IMR-90 (cell line): ENCODE measurements around the gene CRISPLD2. TPM values are rescaled to one million over a fixed set of nuclear protein-coding genes. Genes with fewer than 3 reads are reported as not detected.
A peak's percentile ranks its signal among the peaks of the same experiment; 100 is the strongest.

Experiments used
- ATAC-seq: fragments of 200-7000 bp; cut with Tn5 transposase; 2 replicates; pipeline ENCODE4 v1.9.1; 2020; ENCODE audit warnings: low read depth, mild to moderate bottlenecking, moderate library complexity
- BruUV-seq: library from RNA; stranded (reverse); fragments of 400-500 nt; replicated peaks from 2 replicates; lab custom pipeline; 2021; lab: Mats Ljungman, UMichigan
- CTCF ChIA-PET: fragments of 300-600 bp; formaldehyde crosslinking; extraction: SDS; loops from one replicate; lab custom pipeline; 2021; ENCODE audit warnings: antibody characterized with exemption; lab: Yijun Ruan, JAX
- POLR2A ChIA-PET: fragments of 300-600 bp; sonication (Branson Sonifier 250); formaldehyde crosslinking; loops from one replicate; lab custom pipeline; 2022; ENCODE audit warnings: antibody characterized with exemption; ENCODE audit not compliant: unreplicated experiment; lab: Charles Lee
- DNase-seq: peaks from one replicate; pipeline ENCODE4 v3.0.0; 2013
- H2AFZ ChIP-seq: replicated peaks from 2 replicates; pipeline ENCODE3; 2013; ENCODE audit warnings: low read length, mild to moderate bottlenecking; ENCODE audit not compliant: poor library complexity
- H2AK5ac ChIP-seq: 2 replicates; pipeline ENCODE4 v1.6.1; 2013; ENCODE audit warnings: low read depth, low read length, inconsistent platforms
- H2AK9ac ChIP-seq: replicated peaks from 2 replicates; pipeline ENCODE3; 2013; ENCODE audit warnings: mild to moderate bottlenecking, low read depth, low read length, moderate library complexity; ENCODE audit not compliant: poor library complexity
- H2BK120ac ChIP-seq: 2 replicates; pipeline ENCODE4 v1.6.1; 2013; ENCODE audit warnings: low read depth, low read length, inconsistent platforms
- H2BK15ac ChIP-seq: 3 replicates; pipeline ENCODE4 v1.6.1; 2013; ENCODE audit warnings: low read depth, low read length, inconsistent platforms
- H2BK20ac ChIP-seq: 2 replicates; pipeline ENCODE4 v1.6.1; 2013; ENCODE audit warnings: low read depth, mild to moderate bottlenecking, inconsistent platforms, low read length, moderate library complexity
- H2BK5ac ChIP-seq: 2 replicates; pipeline ENCODE4 v1.6.1; 2013; ENCODE audit warnings: mild to moderate bottlenecking, low read depth, low read length, inconsistent platforms; ENCODE audit not compliant: poor library complexity, severe bottlenecking
- H3K14ac ChIP-seq: replicated peaks from 2 replicates; pipeline ENCODE4 v1.6.1; 2013; ENCODE audit warnings: low read depth, low read length, inconsistent platforms
- H3K18ac ChIP-seq: 2 replicates; pipeline ENCODE4 v1.6.1; 2013; ENCODE audit warnings: low read depth, low read length, control low read depth
- H3K23ac ChIP-seq: 2 replicates; pipeline ENCODE4 v1.6.1; 2013; ENCODE audit warnings: low read depth, low read length, inconsistent platforms
- H3K27ac ChIP-seq: 2 replicates; pipeline ENCODE4 v1.5.1; 2013; ENCODE audit warnings: mild to moderate bottlenecking, control low read depth, low read length; ENCODE audit not compliant: insufficient read depth
- H3K27me3 ChIP-seq: 2 replicates; pipeline ENCODE4 v1.6.1; 2013; ENCODE audit warnings: low read length; ENCODE audit not compliant: control insufficient read depth, insufficient read depth
- H3K36me3 ChIP-seq: 2 replicates; pipeline ENCODE4 v1.6.1; 2013; ENCODE audit warnings: low read length, mixed read lengths; ENCODE audit not compliant: control insufficient read depth, insufficient read depth
- H3K4ac ChIP-seq: 2 replicates; pipeline ENCODE4 v1.6.1; 2013; ENCODE audit warnings: low read depth, low read length, inconsistent platforms
- H3K4me1 ChIP-seq: 2 replicates; pipeline ENCODE4 v1.6.1; 2013; ENCODE audit warnings: low read length, mixed read lengths; ENCODE audit not compliant: control insufficient read depth, insufficient read depth
- H3K4me2 ChIP-seq: 2 replicates; pipeline ENCODE4 v1.6.1; 2013; ENCODE audit warnings: low read depth, mild to moderate bottlenecking, control low read depth, low read length, moderate library complexity
- H3K4me3 ChIP-seq: 2 replicates; pipeline ENCODE4 v1.5.1; 2013; ENCODE audit warnings: low read depth, mild to moderate bottlenecking, control low read depth, low read length, moderate library complexity; ENCODE audit not compliant: insufficient read depth
- H3K56ac ChIP-seq: 2 replicates; pipeline ENCODE4 v1.6.1; 2013; ENCODE audit warnings: low read length, inconsistent platforms; ENCODE audit not compliant: insufficient read depth; ENCODE audit errors: extremely low read depth
- H3K79me1 ChIP-seq, 2 experiments: 2 replicates each; pipeline ENCODE4 v1.6.1; 2013; ENCODE audit warnings: low read length in 2 of 2, inconsistent platforms in 1 of 2, low read depth in 1 of 2
- H3K9ac ChIP-seq: 2 replicates; pipeline ENCODE4 v1.6.1; 2013; ENCODE audit warnings: low read depth, low read length, control low read depth
- H3K9me1 ChIP-seq: 2 replicates; pipeline ENCODE4 v1.6.1; 2013; ENCODE audit warnings: low read length, inconsistent platforms; ENCODE audit not compliant: insufficient read depth
- H3K9me3 ChIP-seq: 2 replicates; pipeline ENCODE4 v1.6.1; 2013; ENCODE audit warnings: low read length; ENCODE audit not compliant: control insufficient read depth, insufficient read depth
- H4K20me1 ChIP-seq: 2 replicates; pipeline ENCODE4 v1.6.1; 2013; ENCODE audit warnings: low read length, inconsistent platforms; ENCODE audit not compliant: insufficient read depth
- H4K5ac ChIP-seq: 2 replicates; pipeline ENCODE4 v1.6.1; 2013; ENCODE audit warnings: mild to moderate bottlenecking, low read depth, low read length, control low read depth
- H4K8ac ChIP-seq, 2 experiments: 2 replicates each; pipeline ENCODE4 v1.6.1; 2013; ENCODE audit warnings: low read depth in 2 of 2, low read length in 2 of 2, control low read depth in 1 of 2, inconsistent platforms in 1 of 2
- H4K91ac ChIP-seq: 2 replicates; pipeline ENCODE4 v1.6.1; 2013; ENCODE audit warnings: low read depth, low read length, inconsistent platforms; ENCODE audit not compliant: insufficient read depth
- BHLHE40 ChIP-seq: fragments of 150-350 bp; IDR thresholded peaks from 2 replicates; pipeline ENCODE4 v1.6.1; 2016; ENCODE audit warnings: mild to moderate bottlenecking, low read depth, low read length
- CEBPB ChIP-seq: IDR thresholded peaks from 2 replicates; pipeline ENCODE4 v1.6.1; 2012; ENCODE audit warnings: low read depth, low read length, improper control_type of control experiment
- CHD1 ChIP-seq: IDR thresholded peaks from 2 replicates; pipeline ENCODE4 v1.6.1; 2012; ENCODE audit warnings: low read depth, low read length, improper control_type of control experiment
- CTCF ChIP-seq: conservative IDR thresholded peaks from 2 replicates; pipeline ENCODE4 v1.5.1; 2012; ENCODE audit warnings: mild to moderate bottlenecking, low read depth, low read length, improper control_type of control experiment
- FOS ChIP-seq: fragments of 150-350 bp; IDR thresholded peaks from 2 replicates; pipeline ENCODE4 v1.6.1; 2016; ENCODE audit warnings: low read depth, low read length
- MAFK ChIP-seq: IDR thresholded peaks from 2 replicates; pipeline ENCODE4 v1.6.1; 2012; ENCODE audit warnings: low read depth, low read length, improper control_type of control experiment
- MAZ ChIP-seq: IDR thresholded peaks from 2 replicates; pipeline ENCODE4 v1.6.1; 2012; ENCODE audit warnings: low read depth, mild to moderate bottlenecking, low read length, improper control_type of control experiment, moderate library complexity, borderline replicate concordance
- MXI1 ChIP-seq: IDR thresholded peaks from 2 replicates; pipeline ENCODE4 v1.6.1; 2012; ENCODE audit warnings: low read depth, mild to moderate bottlenecking, low read length, moderate library complexity, borderline replicate concordance
- NFE2L2 ChIP-seq: fragments of 150-350 bp; IDR thresholded peaks from 2 replicates; pipeline ENCODE4 v1.6.1; 2016; ENCODE audit warnings: low read depth, mild to moderate bottlenecking, low read length
- POLR2A ChIP-seq: IDR thresholded peaks from 2 replicates; pipeline ENCODE4 v1.6.1; 2012; ENCODE audit warnings: mild to moderate bottlenecking, low read depth, low read length
- RAD21 ChIP-seq: IDR thresholded peaks from 2 replicates; pipeline ENCODE4 v1.6.1; 2012; ENCODE audit warnings: low read length, improper control_type of control experiment
- RFX5 ChIP-seq: IDR thresholded peaks from 2 replicates; pipeline ENCODE4 v1.8.0; 2012; ENCODE audit warnings: low read depth, mild to moderate bottlenecking, low read length, moderate library complexity
- SMC3 ChIP-seq: fragments of 150-350 bp; IDR thresholded peaks from 2 replicates; pipeline ENCODE4 v1.6.1; 2016; ENCODE audit warnings: low read depth, mild to moderate bottlenecking, antibody characterized with exemption, low read length, moderate library complexity
- USF2 ChIP-seq: fragments of 150-350 bp; IDR thresholded peaks from 2 replicates; pipeline ENCODE4 v1.6.1; 2017; ENCODE audit warnings: mild to moderate bottlenecking, antibody characterized with exemption, low read length, low read depth
- WGBS, 2 experiments: methylation state at CpG; one replicate each; pipeline versions ENCODE4 v1.1.5 to v1.1.7; 2013; ENCODE audit warnings: missing lambda C conversion rate in 2 of 2; ENCODE audit not compliant: insufficient read length in 1 of 2; ENCODE audit errors: extremely low coverage in 2 of 2; 5-methylcytosine and 5-hydroxymethylcytosine counted together
- dilution Hi-C: fragments of 300-500 bp; cut with HindIII; formaldehyde crosslinking; loops from one replicate; pipeline ENCODE4 v1.14.3; 2018; ENCODE audit warnings: low sequenced_read_pairs; ENCODE audit not compliant: unreplicated experiment
- in situ Hi-C: fragments of 300-500 bp; cut with MboI; formaldehyde crosslinking; loops from 3 replicates; pipeline ENCODE4 v1.14.3; 2019; ENCODE audit warnings: low sequenced_read_pairs, inconsistent platforms, mixed read lengths
- intact Hi-C: fragments of 100-400 bp; cut with micrococcal nuclease; formaldehyde crosslinking; loops from 2 replicates; pipeline ENCODE4 v1.10.0; 2022
- polyA plus RNA-seq, 3 experiments: library from polyadenylated mRNA; depleted of rRNA; stranded (reverse); fragments of >200 nt; gene quantifications; 2 replicates each; pipeline ENCODE4 v1.2.3, GENCODE V29; 2012; ENCODE audit warnings: low replicate concordance in 1 of 3
- total RNA-seq: library from RNA; depleted of rRNA; stranded (reverse); fragments of >200 nt; gene quantifications from 2 replicates; pipeline ENCODE4 v1.2.3, GENCODE V29; 2012

Gene CRISPLD2
- total and polyA plus RNA-seq, 2 of the 4 experiments (the other 2 are of a cell fraction) = 23.1 to 37.5 TPM

- ATAC-seq (peak; percentile 95), DNase-seq (peak; percentile 95)
- Histone ChIP-seq H3K4me1 (peaks cover 9% of the 10 kb centered on the region), H3K14ac (peak overlapping the region; percentile 96), H3K27ac (peak overlapping the region; percentile 63), H3K4ac (peak overlapping the region; percentile 95), H4K5ac (peak overlapping the region; percentile 36; the same call in 1 of the 2 replicates), H3K9me3 (0 out of 2 replicates have a peak, but pooled peaks cover 3% of the 10 kb centered on the region), H2BK20ac (peak overlapping the region; percentile 92), H3K36me3 (no peaks in the 10 kb centered on the region), H3K9ac (no peak overlapping the region; the same call in 1 of the 2 replicates), H3K27me3 (no peaks in the 10 kb centered on the region), H2BK5ac (peak overlapping the region; percentile 84), H4K91ac (peak overlapping the region; percentile 91), H3K9me1 (peaks cover 12% of the 10 kb centered on the region), H4K20me1 (0 out of 2 replicates have a peak, but pooled peaks cover 4% of the 10 kb centered on the region), H2BK120ac (peak overlapping the region; percentile 96), H3K4me2 (peak overlapping the region; percentile 22), H3K23ac (peak overlapping the region; percentile 87), H2AK9ac (peak overlapping the region; percentile 77), H2AK5ac (peak overlapping the region; percentile 69), H3K79me1 (0 out of 4 replicates have a peak, but pooled peaks cover 0 to 8% of the 10 kb centered on the region in 2 experiments), H3K56ac (peak overlapping the region; percentile 64; the same call in 1 of the 2 replicates), H2AFZ (peak overlapping the region; percentile 98), H3K18ac (peak overlapping the region; percentile 36), H4K8ac (peak overlapping the region; percentile 71 to 91), H3K4me3 (no peak overlapping the region), H2BK15ac (peak overlapping the region; percentile 95; the same call in 2 of the 3 replicates)
- in situ Hi-C loops (no loop called here), dilution Hi-C loops (no loop called here), intact Hi-C loops (no loop called here)
- 34% methylated on average over 21 of the region's 26 CpGs; no CpG with 5 or more reads in 1 of the 2 experiments for WGBS, 2 experiments
- ChIA-PET POLR2A (no interaction called here), CTCF (no interaction called here)
- no TSS peak for BruUV-seq
- TF ChIP-seq RAD21 (0 out of 2 replicates have a peak, but pooled peaks have one; percentile 5), CTCF (no peak), FOS (peak; percentile 39; the same call in 1 of the 2 replicates), NFE2L2 (peak; percentile 44; the same call in 1 of the 2 replicates), MAFK (0 out of 2 replicates have a peak, but pooled peaks have one; percentile 16), CEBPB (no peak; the same call in 1 of the 2 replicates), SMC3 (0 out of 2 replicates have a peak, but pooled peaks have one; percentile 1), RFX5 (no peak), CHD1 (no peak), USF2 (no peak), MAZ (no peak), MXI1 (no peak), BHLHE40 (peak; percentile 3; the same call in 1 of the 2 replicates), POLR2A (no peak)
Observed at GRCh38 chr16:84806256-84806889, 13.4 kb upstream of the CRISPLD2 start.
